Measurements from ENCODE around the gene CXADR.
A peak's percentile ranks its signal among the peaks of the same experiment; 100 is the strongest.

CXADR gene

DNA sequence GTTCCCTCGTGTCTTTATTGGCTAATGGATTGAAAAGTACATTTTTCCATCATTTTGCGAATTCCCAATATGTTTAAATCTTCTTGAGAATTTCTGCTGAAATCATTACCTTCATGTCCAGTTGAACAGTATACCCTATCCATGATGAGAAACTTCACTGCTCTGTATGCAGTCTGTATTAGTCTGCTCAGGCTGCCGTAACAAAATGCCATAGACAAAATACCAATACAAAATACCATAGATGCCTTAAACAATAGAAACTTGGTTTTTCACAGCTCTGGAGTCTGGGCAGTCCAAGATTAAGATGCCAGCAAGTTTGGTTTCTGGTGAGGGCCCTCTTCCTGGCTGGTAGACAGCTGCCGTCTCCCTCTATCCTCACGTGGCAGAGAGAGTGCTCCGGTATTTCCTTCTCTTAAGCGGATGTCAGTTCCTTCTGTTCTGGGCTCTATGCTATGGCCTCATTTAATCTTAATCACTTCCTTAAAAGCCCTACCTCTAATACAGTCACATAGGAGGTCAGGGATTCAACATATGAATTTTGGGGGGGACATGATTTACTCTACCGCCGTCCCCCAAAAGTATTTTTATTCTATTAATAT is 27.0 kb downstream of the CXADR start:
- DNase-seq (ENCODE audit: low spot score) = no peak

DNA sequence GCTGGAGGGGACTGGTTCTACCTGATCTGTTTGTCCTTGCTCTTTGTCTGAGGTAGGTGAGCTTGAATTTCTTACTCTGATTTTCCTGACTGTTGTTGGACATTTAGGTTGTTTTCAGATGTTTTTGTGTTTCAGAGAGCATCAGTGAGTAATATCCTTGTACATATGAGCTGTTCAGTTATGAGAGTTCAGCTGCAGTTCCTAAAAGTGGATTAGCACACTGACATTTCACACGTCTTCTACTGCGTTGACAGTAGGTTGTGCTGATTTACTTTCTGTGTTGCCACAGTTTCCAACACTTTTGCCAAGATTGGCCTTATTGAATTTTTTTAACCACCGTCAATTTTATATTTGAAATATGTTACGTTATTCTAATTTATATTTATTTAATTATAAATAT is 27.7 kb downstream of the CXADR start:
- no peak for DNase-seq (ENCODE audit: low spot score)

DNA sequence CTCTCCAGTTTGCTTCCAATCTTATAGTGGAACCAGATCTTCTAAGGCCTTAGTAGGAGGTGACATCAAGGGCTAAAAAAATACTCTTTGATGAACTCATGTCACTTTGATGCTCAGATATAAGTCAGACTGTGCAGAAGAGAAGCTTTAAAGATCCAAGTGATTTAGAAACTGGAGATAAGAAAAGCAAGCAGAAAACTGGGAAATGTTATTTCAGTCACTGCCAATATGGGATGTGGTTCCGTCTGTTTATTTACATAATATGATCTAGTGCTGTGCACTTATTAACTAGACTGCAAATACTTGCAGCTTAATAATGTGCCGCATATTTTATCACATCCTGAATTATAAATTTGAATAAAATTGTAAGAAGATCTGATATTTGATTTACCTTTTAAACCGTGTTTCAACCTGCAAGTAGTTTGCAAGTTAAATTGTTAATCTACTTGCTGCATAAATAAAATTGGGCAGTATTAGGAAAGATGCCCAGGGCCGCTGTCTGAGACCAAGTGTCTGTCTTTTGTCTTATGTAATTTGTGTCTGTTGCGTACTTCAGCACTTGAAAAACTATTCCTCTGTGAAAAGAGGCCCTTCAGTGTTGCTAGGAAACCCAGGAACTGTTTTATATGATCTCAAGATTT is 29.6 kb downstream of the CXADR start:
- peak; percentile 62 for DNase-seq (ENCODE audit: low spot score)

DNA sequence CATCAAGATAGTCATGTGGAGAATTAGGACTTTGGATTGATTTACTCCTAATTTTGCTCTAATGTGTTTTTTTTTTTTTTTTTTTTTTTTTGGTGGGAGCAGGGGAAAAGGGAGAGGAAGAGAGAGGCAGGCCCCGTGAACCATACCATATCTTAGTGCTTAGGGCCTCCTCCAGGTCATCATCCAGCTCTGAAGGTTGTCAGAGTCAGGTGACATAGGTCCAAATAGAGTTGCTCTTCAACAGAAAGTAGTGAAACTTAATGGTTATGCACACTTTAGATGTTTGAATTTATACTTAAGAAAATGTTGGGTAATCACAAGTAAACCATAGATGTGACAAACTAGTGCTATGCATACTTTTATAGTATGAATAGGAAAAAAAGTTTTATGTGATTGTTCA is 32.2 kb downstream of the CXADR start:
- DNase-seq (ENCODE audit: low spot score) = no peak

DNA sequence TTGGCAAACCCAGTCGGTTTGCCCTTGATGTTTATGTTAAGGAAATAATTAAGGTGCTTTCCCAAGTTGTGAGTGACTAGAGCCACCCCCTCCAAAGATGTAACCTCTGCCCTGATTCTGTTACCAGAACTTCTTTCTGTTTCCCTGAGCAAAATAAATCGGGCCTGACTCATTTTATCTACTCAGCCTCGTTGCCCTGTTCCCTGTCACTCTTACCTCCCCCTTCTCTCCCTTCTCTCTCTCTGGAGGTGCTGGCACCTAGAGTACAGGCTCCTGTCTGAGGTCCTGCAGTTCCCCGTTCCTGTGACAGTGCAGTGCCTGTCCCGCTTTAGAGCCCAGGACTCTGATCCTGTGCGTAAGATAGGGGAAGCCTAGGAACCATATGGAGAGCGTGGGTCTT is 35.4 kb downstream of the CXADR start:
- DNase-seq (ENCODE audit: low spot score) = no peak

DNA sequence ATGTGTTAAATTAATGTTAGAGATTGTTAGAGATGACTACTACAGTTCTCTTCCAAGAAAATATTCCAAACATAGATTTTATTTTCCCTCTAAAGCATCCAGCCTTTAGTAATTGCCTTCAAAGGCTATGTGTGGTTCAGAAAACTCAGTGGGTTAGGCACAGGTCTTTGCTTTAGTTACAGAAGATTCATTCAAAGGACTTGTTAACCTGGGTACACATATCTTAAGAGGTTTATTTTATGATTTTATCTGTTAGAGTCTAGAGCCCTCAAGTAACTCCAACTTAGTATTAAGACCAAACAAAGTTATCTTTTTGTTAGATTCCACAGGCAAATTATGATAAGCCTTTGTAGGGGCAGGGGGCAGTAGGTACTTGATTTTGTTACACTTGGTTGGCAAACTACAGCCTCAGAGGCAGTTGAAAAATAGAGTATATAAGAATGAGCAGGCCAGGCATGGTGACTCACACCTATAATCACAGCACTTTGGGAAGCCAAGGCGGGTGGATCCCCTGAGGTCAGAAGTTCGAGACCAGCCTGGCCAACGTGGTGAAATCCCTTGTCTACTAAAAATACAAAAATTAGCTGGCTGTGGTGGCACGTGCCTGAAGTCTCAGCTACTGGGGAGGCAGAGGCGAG is 37.9 kb downstream of the CXADR start:
- DNase-seq (ENCODE audit: low spot score) = no peak

DNA sequence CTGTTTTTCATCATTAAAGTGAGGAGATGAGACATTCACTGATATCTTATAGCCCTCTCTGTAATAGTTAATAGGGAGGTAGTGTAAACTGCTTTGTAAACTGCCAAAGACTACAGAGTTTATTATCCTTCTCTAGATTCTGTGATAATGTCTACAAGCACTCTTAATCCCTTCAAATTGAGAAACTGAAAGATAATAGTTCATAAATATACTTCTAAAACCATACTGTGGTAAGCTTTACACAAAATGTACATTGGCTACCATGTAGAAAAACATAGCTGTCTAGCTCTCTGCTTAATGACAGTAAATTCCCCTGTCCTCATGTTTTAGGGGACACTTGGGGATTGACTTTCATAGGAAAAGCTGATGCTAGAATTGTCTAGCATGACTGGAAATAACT is 39.6 kb downstream of the CXADR start:
- DNase-seq (ENCODE audit: low spot score) = no peak

DNA sequence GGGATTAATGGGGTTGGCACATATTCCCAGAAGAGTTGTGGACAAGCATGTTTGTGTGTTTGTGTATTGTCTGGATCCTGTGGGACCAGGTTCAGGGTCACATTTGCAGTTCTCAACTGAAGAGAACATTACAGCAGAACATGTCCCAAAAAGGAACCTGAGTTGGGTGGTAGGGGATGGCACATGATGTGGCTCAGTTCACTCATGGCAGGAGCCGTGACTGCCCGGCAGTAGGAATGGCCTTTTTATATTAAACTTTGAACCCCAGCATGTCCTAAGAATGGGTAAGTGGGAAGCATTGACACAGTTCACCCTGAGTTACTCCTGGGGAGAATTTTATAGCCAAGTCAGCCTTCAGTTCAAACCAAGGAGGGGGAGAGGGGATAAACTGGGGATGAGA is 41.3 kb downstream of the CXADR start:
- no peak for DNase-seq (ENCODE audit: low spot score)

DNA sequence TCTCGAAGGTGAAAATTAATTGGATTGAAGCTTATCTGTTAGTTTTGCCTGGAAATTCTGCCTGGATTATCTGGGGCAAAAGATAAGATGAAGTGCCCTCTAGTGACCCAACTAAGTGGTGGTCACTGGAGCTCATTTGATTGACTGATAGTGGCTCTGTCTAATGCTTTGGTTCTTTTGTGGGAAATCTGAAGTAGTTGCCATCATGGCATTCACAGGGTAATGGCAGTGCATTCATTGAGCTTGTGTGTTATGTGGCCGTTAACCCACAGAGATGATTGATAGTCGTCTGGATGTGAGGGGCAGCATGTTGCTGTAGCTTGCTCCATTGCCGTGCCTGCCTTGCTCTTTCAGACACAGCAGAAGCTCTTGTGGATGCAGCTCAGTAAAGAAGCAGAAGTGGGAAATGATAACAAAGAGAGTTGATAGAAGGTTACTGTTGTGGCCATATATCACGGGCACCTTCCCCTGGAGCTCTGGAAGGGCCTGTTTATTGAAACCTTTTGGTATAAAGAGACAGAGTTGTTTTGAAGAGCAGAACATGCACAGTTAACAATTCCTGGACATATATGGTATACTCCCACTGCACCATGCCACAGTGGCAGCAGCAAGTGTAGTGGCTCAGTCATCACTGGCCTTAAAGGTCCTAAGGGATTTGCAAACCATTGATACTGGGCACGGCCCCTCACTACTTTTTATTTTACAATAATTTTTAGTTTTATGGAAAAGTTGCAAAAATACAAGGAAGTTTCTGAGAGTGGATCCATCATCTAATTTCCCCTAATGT is 42.0 kb downstream of the CXADR start:
- peak; percentile 29 for DNase-seq (ENCODE audit: low spot score)

DNA sequence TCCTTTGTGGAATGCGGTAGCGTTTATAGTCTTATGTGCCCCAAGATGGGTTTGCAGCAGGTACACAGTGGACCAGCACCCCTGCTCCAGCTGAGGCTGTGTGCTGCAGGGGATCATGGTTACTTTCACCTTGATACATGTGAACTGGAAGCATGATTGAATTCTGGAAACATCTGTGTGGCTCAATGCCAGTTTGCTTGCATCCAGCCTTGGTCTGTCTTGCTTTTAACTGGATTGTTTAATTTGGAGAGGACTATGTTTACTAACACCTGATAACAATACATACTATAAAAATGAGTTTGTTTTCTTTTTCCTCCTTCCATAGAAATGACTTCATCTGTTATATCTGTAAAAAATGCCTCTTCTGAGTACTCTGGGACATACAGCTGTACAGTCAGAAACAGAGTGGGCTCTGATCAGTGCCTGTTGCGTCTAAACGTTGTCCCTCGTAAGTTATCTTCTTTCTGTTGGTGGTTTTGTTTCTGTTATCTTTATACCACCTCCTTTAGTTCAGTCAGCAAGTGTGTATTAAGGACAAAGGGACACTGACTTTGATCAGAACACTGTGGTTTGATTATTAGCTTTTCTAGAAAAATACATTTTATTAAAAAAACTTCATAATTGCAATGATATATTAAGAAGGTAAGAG is 47.7 kb downstream of the CXADR start:
- DNase-seq (ENCODE audit: low spot score) = no peak

DNA sequence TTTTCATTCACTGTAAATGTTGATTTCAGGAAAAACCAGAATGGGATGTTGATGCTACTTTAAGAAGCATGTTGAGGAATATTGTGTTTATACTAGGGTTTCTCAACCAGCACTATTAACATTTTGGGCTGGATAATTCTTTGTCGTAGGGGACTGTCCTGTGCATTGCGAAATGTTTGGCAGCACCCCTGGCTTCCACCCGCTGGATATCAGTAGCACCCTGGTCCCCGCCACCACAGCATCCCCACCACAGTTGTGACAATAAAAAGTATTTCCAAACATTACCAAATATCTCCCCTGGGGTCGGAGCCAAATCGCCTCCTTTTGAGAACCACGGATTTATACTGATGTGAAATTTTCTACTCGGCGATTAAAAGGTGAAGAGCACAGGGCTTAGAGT is 57.9 kb downstream of the CXADR start:
- DNase-seq (ENCODE audit: low spot score) = no peak

DNA sequence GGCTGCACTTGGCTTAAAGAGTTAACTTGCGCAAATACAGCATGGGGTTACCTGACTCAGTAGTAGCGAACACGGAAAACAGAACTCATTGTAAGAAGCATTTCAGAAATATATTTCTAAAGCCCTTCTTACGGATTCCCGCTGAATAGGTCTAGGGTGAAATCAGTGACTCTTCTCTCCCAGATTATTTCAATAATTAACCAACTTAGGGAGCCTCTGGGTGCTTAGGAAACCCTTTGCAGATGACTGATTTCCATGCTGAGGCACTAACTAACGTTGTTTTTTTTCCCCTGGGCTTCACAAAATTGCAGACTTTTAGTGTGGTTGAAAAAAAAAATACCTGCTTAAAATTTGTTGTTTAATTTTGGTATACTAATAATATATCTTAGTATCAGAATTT is 59.6 kb downstream of the CXADR start:
- DNase-seq (ENCODE audit: low spot score) = no peak

DNA sequence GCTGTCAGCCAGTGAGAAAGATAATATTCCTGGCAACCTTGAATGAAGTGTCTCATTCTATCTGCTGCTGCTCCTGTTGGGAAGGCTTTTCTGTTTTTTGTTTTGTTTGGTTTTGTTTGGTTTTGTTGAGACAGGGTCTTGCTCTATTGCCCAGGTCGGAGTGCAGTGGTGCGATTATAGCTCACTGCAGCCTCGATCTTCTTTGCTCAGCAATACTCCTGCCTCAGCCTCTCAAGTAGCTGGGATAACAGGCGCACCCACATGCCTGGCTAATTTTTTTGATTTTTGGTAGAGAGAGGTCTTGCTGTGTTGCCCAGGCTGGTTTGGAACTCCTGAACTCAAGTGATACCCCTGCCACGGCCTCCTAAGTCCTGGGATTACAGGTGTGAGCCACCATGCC is 62.2 kb downstream of the CXADR start:
- DNase-seq (ENCODE audit: low spot score) = no peak

DNA sequence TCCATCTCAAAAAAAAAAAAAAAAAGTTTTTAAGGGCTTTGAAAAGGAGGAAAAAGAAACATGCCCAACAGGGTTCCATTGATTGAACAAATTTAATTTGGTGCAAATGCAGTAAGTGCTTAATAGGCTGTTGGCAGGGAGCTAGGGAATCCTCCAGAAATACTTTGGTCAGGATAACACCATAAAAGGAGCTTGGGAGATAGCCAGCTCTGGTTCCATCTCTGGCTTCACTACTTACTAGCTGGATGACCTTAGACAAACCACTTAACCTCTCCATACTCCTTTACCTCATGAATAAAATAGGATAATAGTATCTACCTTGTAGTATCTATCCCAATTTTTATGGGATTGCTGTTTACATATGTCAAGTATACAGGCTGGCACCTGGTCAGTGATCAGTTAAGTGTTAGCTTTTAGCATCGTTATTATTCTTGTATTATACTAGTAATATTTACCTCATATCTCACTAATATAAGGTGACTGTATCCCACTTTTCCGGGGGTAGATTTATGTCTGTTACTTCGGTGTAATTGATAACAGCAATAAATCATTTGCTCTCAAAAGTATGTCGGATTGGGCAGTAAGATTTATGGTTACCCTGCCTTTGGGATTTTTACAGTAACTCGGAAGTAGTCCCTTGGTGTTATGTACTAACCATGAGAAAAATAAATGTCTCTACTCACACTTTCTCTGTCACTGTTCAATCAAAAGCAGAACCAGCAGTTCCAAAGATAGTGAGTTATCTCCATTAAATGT is 63.4 kb downstream of the CXADR start:
- DNase-seq (ENCODE audit: low spot score) = peak; percentile 11

DNA sequence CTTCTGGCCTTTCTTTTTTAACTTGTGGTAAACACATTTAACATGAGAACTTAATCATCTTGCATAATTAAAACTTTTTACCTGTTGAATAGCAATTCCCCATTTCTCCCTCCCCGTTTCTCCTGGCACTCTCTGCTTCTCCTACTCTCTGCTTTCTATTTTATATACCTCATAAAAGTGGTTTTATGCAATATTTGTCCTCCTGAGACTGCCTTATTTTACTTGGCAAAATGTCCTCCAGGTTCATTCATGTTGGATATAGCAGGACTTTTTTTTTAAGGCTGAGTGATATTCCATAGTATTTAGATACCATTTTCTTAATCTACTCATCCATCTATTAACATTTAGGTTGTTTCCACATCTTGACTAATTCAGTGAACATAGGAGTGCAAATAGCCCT is 64.9 kb downstream of the CXADR start:
- no peak for DNase-seq (ENCODE audit: low spot score)

DNA sequence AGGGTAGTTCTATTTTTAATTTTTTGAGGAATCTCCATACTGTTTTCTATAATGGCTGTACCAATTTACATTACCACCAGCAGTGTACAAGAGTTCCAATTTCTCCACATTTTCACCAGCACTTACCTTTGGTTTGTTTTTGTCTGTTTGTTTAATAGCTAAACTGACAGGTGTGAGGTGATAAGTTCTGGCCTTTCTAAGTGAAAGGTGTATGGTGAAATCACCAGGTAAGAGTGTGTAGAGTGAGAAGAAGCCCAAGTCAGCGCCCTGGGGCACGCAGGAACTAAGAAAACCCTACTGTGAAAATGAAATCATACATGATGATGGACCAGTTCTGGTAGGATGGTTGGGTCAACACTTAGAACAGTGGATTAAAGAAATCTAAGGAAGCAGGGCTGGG is 65.3 kb downstream of the CXADR start:
- no peak for DNase-seq (ENCODE audit: low spot score)

DNA sequence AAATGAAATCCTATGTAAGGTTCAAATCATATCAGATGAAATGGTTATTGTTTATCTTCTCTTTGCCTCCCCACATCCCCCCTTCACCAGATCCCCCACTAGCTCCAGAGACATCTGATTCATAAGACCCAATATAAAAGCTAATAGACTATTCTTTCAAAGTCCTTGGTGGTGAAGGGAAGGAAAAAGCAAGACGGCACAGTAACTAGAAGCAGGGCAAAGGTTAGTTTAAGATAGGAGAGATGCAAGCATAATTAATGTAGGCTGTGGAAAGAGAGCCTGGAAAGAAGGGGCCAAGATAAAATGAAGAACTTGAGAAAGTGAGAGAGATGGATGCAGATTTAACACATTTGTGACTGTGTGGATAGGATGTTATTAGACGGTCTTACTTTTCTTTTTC is 66.0 kb downstream of the CXADR start:
- DNase-seq (ENCODE audit: low spot score) = no peak

DNA sequence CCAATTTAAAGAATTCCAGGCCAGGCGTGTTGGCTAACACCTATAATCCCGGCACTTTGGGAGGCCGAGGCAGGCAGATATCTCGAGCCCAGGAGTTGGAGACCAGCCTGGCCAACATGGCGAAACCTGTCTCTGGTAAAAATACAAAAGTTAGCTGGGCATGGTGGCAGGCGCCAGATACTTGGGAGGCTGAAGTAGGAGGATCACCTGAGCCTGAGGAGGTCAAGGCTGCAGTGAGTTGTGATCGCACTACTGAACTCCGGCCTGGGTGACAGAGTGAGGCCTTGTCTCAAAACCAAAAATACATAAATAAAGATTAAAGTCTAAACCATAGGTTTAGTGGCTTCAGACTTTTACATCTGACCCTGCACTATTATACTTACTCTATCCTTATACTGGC is 67.5 kb downstream of the CXADR start:
- DNase-seq (ENCODE audit: low spot score) = no peak

DNA sequence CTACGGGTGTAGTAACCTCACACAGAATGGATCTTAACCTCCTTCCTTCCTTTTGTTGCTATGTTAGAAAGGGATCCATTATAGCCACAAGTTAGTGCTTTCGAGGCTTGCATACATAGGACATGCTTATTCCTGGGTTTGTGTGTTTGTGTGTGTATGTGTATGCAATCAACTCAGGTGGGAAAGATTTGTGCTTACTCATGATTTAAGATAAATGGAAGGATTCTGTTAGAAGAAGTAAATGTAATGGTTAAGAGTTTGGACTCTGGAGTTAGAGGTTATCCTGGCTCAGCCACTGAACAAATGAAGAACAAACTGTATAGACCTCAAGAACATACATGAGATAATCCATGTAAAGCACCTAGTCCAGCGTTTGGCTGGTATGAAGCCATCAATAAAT is 71.1 kb downstream of the CXADR start:
- no peak for DNase-seq (ENCODE audit: low spot score)

DNA sequence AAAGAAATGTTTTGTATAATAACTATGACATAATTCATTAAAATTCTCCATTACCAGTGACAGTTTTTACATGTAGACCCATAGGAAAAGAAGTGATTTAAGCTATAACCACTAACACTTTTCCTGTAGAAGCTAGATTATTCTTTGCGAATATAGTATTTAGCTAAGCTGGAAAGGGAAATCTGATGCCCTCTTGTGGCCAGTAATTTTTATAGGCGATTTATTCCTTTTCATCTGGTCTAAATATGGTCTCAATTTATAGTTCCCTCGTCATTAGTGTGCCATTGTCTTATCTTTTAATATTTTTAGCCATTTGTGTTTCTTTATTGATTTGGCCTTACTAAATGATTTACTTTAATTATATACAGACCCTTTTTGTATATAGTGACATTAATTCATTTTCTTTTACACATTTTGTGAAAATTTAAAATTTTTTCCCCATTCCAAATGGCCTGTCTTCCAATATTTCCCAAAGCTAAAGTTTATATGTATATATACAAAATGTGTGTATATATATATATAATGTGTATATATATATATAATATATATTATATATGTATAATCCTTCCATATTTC is 73.1 kb downstream of the CXADR start:
- DNase-seq (ENCODE audit: low spot score) = peak; percentile 44

DNA sequence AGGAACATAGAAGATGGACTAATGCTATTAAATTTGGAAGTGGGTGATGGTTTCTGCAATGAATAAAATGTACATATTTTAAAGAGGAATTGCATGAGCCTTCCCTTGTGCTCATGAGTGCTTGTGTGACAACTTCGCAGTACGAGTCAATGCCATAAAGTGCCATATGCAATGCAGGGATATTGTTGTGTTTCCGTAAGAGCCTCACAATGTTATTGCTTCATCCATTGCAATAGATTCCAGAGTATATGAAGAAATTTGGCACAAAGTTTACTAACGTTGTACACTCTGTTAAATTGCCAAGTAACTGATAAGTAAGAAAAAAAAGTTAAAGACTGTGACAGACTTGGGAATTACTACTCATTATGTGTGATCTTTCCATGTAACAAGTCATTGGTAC is 77.6 kb downstream of the CXADR start:
- DNase-seq (ENCODE audit: low spot score) = no peak

All from SK-N-DZ (cell line).